ENCODE measurements around the gene PSMD13.

PSMD13 gene

DNA sequence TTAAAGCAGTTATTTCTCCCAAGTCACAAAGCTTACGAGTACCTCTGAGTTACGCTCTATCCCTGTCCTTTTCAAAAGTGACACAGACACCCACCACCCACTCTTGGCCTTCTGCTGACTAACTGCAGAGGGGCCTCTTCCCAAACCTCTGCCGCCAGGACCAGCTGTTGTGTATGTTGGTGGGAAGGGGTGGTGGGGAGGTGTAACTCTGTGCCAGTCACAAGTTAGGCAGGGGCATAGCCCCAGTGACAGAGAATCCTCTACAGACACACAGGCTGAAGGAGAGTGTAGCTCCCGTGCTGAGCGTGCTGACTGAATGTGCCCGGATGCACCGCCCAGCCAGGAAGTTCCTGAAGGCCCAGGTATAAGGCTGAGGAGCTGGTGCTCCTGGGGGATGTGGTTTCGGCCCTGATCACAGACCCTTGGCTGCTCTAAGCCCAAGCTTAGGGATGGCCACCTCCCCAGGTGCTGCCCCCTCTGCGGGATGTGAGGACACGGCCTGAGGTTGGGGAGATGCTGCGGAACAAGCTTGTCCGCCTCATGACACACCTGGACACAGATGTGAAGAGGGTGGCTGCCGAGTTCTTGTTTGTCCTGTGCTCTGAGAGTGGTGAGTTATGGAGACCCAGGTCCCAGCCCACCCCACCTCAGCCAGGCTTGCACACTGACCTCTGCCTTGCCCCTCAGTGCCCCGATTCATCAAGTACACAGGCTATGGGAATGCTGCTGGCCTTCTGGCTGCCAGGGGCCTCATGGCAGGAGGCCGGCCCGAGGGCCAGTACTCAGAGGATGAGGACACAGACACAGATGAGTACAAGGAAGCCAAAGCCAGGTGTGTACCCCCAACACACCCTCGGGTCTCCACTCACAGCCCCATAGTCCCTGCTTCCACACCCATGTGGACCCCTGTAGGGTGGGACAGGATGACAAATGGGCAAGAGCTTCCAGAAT is 24.4 kb upstream of the PSMD13 start:
- TF ChIP-seq BHLHE40 (IDR thresholded peaks at IDR 0.05; ENCODE audit: borderline replicate concordance) = no peak
- no peak for TF ChIP-seq LEF1 (IDR thresholded peaks at IDR 0.05; ENCODE audit: borderline replicate concordance)
- TF ChIP-seq ARNT (IDR thresholded peaks at IDR 0.05) = no peak
- TF ChIP-seq SP1 (IDR thresholded peaks at IDR 0.05) = no peak
- TF ChIP-seq FOXM1 (IDR thresholded peaks at IDR 0.05; ENCODE audit: borderline replicate concordance) = no peak
- no peak for TF ChIP-seq HDGF (IDR thresholded peaks at IDR 0.05; ENCODE audit: borderline replicate concordance)
- TF ChIP-seq ZNF384 (IDR thresholded peaks at IDR 0.05) = no peak
- TF ChIP-seq NFRKB (IDR thresholded peaks at IDR 0.05) = no peak
- TF ChIP-seq FOXA1 (IDR thresholded peaks at IDR 0.05) = no peak
- no peak for TF ChIP-seq ELF4 (IDR thresholded peaks at IDR 0.05)
- no peak for TF ChIP-seq TARDBP (IDR thresholded peaks at IDR 0.05)
- no peak for TF ChIP-seq CTBP1 (IDR thresholded peaks at IDR 0.05; ENCODE audit: borderline replicate concordance)
- no peak for TF ChIP-seq FOXK2 (IDR thresholded peaks at IDR 0.05)
- no peak for TF ChIP-seq SUZ12 (IDR thresholded peaks at IDR 0.05)
- no peak for TF ChIP-seq L3MBTL2 (conservative IDR thresholded peaks at IDR 0.05)
- POLR2A ChIA-PET = no interaction called here
- DNase-seq (ENCODE audit: extremely low spot score) = no peak
- CTCF ChIA-PET = no interaction called here

GRCh38 chr11:213111-213510 is 23.7 kb upstream of the PSMD13 start:
- ChIA-PET POLR2A (no interaction called here), CTCF (no interaction called here)
- no peak for DNase-seq (ENCODE audit: extremely low spot score)
- TF ChIP-seq SUZ12 (IDR thresholded peaks at IDR 0.05) (no peak), ARNT (IDR thresholded peaks at IDR 0.05) (no peak), SP1 (IDR thresholded peaks at IDR 0.05) (no peak), HDGF (IDR thresholded peaks at IDR 0.05; ENCODE audit: borderline replicate concordance) (no peak), FOXK2 (IDR thresholded peaks at IDR 0.05) (no peak), ZNF384 (IDR thresholded peaks at IDR 0.05) (no peak), L3MBTL2 (conservative IDR thresholded peaks at IDR 0.05) (no peak), FOXM1 (IDR thresholded peaks at IDR 0.05; ENCODE audit: borderline replicate concordance) (no peak), CTBP1 (IDR thresholded peaks at IDR 0.05; ENCODE audit: borderline replicate concordance) (no peak), LEF1 (IDR thresholded peaks at IDR 0.05; ENCODE audit: borderline replicate concordance) (no peak), NFRKB (IDR thresholded peaks at IDR 0.05) (no peak), BHLHE40 (IDR thresholded peaks at IDR 0.05; ENCODE audit: borderline replicate concordance) (no peak), ELF4 (IDR thresholded peaks at IDR 0.05) (no peak), FOXA1 (IDR thresholded peaks at IDR 0.05) (no peak), TARDBP (IDR thresholded peaks at IDR 0.05) (no peak)
- TF ChIP-seq, protein P1, sequence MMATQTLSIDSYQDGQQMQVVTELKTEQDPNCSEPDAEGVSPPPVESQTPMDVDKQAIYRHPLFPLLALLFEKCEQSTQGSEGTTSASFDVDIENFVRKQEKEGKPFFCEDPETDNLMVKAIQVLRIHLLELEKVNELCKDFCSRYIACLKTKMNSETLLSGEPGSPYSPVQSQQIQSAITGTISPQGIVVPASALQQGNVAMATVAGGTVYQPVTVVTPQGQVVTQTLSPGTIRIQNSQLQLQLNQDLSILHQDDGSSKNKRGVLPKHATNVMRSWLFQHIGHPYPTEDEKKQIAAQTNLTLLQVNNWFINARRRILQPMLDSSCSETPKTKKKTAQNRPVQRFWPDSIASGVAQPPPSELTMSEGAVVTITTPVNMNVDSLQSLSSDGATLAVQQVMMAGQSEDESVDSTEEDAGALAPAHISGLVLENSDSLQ (IDR thresholded peaks at IDR 0.05) = no peak

DNA sequence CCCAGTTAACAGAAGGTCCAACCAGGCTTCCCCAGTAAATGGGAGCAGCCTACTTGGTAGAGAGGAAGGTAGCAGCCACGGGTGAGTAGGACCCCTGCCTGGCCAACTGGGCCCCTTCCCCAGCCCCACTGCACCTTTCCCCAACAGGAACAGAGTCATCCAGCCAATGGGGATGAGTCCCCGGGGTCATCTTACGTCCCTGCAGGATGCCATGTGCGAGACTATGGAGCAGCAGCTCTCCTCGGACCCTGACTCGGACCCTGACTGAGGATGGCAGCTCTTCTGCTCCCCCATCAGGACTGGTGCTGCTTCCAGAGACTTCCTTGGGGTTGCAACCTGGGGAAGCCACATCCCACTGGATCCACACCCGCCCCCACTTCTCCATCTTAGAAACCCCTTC is 22.7 kb upstream of the PSMD13 start:
- CTCF ChIA-PET = no interaction called here
- POLR2A ChIA-PET = interaction anchor here (0.7 kb wide), 1 partner anchor 277 kb away, joined by 3 read pairs; no protein-coding TSS in a partner anchor
- DNase-seq (ENCODE audit: extremely low spot score) = no peak
- TF ChIP-seq FOXA1 (IDR thresholded peaks at IDR 0.05) = no peak

GRCh38 chr11:215581-216037 is 21.2 kb upstream of the PSMD13 start:
- DNase-seq (ENCODE audit: extremely low spot score) = no peak
- POLR2A ChIA-PET = interaction anchor here (1.1 to 2.4 kb wide), 2 partner anchors 8 kb away, joined by 3 to 20 read pairs; partner anchors contain the start of genes BET1L and RIC8A
- CTCF ChIA-PET = no interaction called here
- TF ChIP-seq TARDBP (IDR thresholded peaks at IDR 0.05) (no peak), FOXM1 (IDR thresholded peaks at IDR 0.05; ENCODE audit: borderline replicate concordance) (no peak), LEF1 (IDR thresholded peaks at IDR 0.05; ENCODE audit: borderline replicate concordance) (no peak), SUZ12 (IDR thresholded peaks at IDR 0.05) (no peak), FOXA1 (IDR thresholded peaks at IDR 0.05) (no peak), FOXK2 (IDR thresholded peaks at IDR 0.05) (no peak), BHLHE40 (IDR thresholded peaks at IDR 0.05; ENCODE audit: borderline replicate concordance) (no peak), ARNT (IDR thresholded peaks at IDR 0.05) (no peak), NFRKB (IDR thresholded peaks at IDR 0.05) (no peak), ZNF384 (IDR thresholded peaks at IDR 0.05) (no peak), HDGF (IDR thresholded peaks at IDR 0.05; ENCODE audit: borderline replicate concordance) (no peak)
- TF ChIP-seq, protein P1 (IDR thresholded peaks at IDR 0.05) = no peak

DNA sequence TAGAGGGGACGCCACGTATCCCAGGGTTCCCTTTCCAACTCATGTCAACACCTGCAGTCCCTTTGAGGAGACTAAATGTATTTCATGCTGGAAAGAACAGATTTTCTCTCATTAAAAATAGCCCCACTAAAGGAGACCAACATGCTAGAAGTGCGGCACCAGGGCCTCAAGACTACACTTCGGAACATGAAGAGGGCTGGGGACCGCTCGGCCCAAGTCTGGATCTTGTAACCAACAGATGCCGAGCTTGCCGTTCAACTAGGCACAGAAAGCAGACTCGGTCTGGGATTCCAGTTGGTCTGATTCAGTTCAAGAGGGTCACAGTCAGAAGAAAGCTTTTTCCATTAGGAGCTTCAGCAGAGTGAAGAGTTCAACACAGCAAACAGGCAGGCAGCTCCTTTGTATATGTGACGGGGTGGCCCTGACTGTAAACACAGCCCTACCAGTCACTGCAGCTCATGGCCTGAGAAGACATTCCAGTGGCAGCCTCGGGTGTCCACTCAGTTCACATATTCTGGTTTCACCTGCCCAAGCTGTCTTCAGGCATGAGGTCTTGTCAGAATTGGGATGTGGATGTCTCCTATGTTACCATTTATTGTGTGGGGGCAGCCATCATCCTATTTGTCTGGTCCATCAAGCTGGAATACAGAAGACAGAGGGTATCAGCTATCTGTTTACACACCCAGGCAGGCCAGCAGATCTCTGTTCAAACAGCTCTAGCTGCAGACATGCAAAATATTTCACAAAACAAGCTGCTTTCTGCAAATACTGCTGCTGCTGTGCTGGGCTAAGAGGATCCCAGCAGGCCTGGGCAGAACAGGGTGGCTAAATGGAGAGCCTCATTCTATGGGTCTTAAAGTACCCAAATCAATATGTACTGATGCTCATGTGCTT is 20.4 kb upstream of the PSMD13 start:
- no peak for TF ChIP-seq ZNF384 (IDR thresholded peaks at IDR 0.05)
- no peak for TF ChIP-seq FOXK2 (IDR thresholded peaks at IDR 0.05)
- no peak for TF ChIP-seq TARDBP (IDR thresholded peaks at IDR 0.05)
- TF ChIP-seq, protein P1 (IDR thresholded peaks at IDR 0.05) = no peak
- TF ChIP-seq L3MBTL2 (conservative IDR thresholded peaks at IDR 0.05) = no peak
- no peak for TF ChIP-seq LEF1 (IDR thresholded peaks at IDR 0.05; ENCODE audit: borderline replicate concordance)
- no peak for TF ChIP-seq SUZ12 (IDR thresholded peaks at IDR 0.05)
- TF ChIP-seq BHLHE40 (IDR thresholded peaks at IDR 0.05; ENCODE audit: borderline replicate concordance) = no peak
- TF ChIP-seq NFRKB (IDR thresholded peaks at IDR 0.05) = no peak
- no peak for TF ChIP-seq FOXA1 (IDR thresholded peaks at IDR 0.05)
- no peak for TF ChIP-seq CTBP1 (IDR thresholded peaks at IDR 0.05; ENCODE audit: borderline replicate concordance)
- no peak for TF ChIP-seq HDGF (IDR thresholded peaks at IDR 0.05; ENCODE audit: borderline replicate concordance)
- TF ChIP-seq ELF4 (IDR thresholded peaks at IDR 0.05) = no peak
- no peak for TF ChIP-seq FOXM1 (IDR thresholded peaks at IDR 0.05; ENCODE audit: borderline replicate concordance)
- TF ChIP-seq SP1 (IDR thresholded peaks at IDR 0.05) = no peak
- TF ChIP-seq ARNT (IDR thresholded peaks at IDR 0.05) = no peak
- POLR2A ChIA-PET = interaction anchor here (2.4 kb wide), 1 partner anchor 9 kb away, joined by 20 read pairs; the partner anchor contains the start of genes BET1L and RIC8A

More for the DNA sequence above, 20.4 kb upstream of the PSMD13 start:
- no peak for DNase-seq (ENCODE audit: extremely low spot score)
- CTCF ChIA-PET = no interaction called here

All from HEK293T (cell line).